ENCODE measurements around the gene SIKE1. TPM values are rescaled to one million over a fixed set of nuclear protein-coding genes. Genes with fewer than 3 reads are reported as not detected.
"Not testable (repeated sequence)": the region's sequence is repeated elsewhere in the genome, so short reads cannot be mapped to it uniquely, and the experiment has no call there.

Gene SIKE1
- total and polyA plus RNA-seq, 2 experiments from 2014 or later = 50.9 to 70.3 TPM

DNA sequence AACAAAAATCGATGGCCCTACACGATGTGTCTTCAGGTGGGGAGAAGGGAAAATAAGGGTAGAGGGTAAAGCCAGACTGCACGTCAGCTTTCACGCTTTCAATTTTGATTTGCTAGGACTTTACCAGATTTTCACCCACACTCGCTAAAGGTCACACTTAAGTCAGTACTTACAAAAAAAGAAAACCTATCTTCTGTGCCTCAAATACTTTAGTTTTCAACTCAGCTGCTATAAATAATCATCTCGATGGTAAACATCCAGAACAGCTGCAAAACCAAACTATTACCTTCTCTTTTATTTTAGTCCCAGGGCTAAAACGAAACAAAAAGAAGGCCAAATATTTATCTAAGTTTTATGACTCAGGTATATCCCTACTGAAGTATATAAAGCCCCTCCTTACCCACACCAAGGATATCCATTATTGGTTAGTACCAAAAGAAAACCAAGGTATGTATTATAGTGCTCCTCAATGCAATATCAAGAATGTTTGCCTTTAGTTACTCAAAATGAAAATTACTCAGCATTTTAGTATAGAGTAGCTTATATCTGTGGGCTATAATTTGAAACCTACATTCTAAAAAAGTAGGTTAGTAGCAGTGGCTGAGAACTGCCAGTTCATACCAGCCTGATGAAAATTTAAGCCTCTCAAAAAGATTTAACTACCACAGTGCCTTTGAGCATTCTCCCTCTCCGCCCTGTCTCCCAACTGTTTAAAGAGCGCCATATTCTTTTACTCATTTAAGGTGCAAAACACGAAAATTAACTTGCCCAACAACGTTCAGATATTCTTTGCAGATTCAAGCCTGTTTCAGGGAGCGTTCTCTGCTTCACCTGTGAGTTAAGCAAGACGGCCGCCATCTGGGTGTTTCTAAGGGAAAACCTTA, 24.2 kb downstream of the SIKE1 start:
- Histone ChIP-seq H3K27me3 (replicated peaks; ENCODE audit: insufficient read depth) (no peaks in the 10 kb centered on the region), H3K4me3 (peak overlapping the region; percentile 100), H3K9me3 (ENCODE audit: low read depth) (no peaks in the 10 kb centered on the region), H3K9me2 (ENCODE audit: insufficient read depth) (no peaks in the 10 kb centered on the region), H2AFZ (no peak overlapping the region), H3K9ac (peak overlapping the region; percentile 100), H3K36me3 (ENCODE audit: low read depth) (peaks cover 3% of the 10 kb centered on the region; the same call in 1 of the 2 replicates), H4K20me1 (ENCODE audit: insufficient read depth) (peaks cover 53% of the 10 kb centered on the region), H3K27ac (peak overlapping the region; percentile 100), H3K4me2 (ENCODE audit: unreplicated experiment) (peak overlapping the region; percentile 93), H3K4me1 (ENCODE audit: insufficient read depth) (peaks cover 37% of the 10 kb centered on the region), H3F3A (ENCODE audit: insufficient read depth) (peaks cover 25% of the 10 kb centered on the region; the same call in 1 of the 2 replicates), H3K79me2 (ENCODE audit: insufficient read depth) (peaks cover 65% of the 10 kb centered on the region)
- peak; percentile 32 for DNase-seq
- no peak for TF ChIP-seq EZH2 (IDR thresholded peaks at IDR 0.05; ENCODE audit: insufficient read depth, poor library complexity, severe bottlenecking)
- TF ChIP-seq EZH2phosphoT487 (IDR thresholded peaks at IDR 0.05; ENCODE audit: insufficient read depth, low read depth) = no peak
- WGBS, 2 experiments (ENCODE audit: low coverage in 1 of 2, low lambda C conversion rate in 2 of 2, missing lambda C conversion rate in 2 of 2) = 26% methylated on average over 14 of the region's 14 CpGs
- in situ Hi-C loops (cut with MboI) = no loop called here

DNA sequence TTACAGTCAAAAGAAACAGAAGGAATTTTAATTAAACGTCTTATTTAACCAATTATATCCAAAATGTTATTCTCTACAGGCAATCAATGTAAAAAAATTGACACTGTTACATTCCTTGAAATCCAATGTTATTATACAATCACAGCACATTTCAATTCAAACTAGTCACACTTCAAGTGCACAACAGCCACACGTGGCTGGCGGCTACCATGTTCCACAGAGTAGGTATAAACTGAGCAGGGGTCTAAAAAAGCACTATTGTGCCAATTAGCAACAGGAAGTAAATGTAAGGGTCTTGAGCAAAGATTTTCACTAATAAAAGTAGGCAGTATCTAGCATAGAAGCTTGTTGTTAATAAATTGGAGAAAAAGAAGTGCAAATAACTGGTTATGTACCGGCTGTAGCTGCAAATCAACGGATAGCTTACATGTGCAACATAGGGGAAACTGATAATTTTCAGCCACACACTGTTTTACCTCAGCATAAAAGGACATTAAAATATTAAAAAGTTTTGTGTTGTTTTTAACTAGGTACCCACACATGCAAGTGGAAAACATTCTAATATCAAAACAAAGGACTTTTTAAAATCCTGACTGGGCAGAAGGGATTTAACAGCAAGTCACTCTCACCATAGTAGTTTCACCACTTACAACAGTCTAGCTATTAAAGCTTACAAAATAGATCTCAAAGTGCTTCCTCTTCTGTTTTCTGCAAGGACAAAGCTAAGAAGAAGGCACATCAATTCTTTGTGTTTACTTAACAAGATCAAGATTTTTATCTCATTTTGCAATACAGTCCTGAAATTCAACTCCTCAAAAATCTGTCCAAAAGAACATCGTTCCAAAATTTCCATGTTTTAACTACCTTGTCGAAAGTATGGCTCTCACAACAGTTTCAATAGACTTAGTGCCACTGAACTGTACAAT, 25.2 kb downstream of the SIKE1 start:
- Histone ChIP-seq H3K36me3 (ENCODE audit: low read depth) (peaks cover 3% of the 10 kb centered on the region; the same call in 1 of the 2 replicates), H3K9ac (peak overlapping the region; percentile 100), H3K79me2 (ENCODE audit: insufficient read depth) (peaks cover 75% of the 10 kb centered on the region), H3K4me1 (ENCODE audit: insufficient read depth) (peaks cover 38% of the 10 kb centered on the region), H3K27ac (peak overlapping the region; percentile 100), H4K20me1 (ENCODE audit: insufficient read depth) (peaks cover 63% of the 10 kb centered on the region), H3F3A (ENCODE audit: insufficient read depth) (peaks cover 27% of the 10 kb centered on the region; the same call in 1 of the 2 replicates), H2AFZ (no peak overlapping the region), H3K9me2 (ENCODE audit: insufficient read depth) (no peaks in the 10 kb centered on the region), H3K4me3 (peak overlapping the region; percentile 100), H3K27me3 (replicated peaks; ENCODE audit: insufficient read depth) (no peaks in the 10 kb centered on the region), H3K4me2 (ENCODE audit: unreplicated experiment) (peak overlapping the region; percentile 93), H3K9me3 (ENCODE audit: low read depth) (no peaks in the 10 kb centered on the region)
- DNase-seq = peak; percentile 47
- in situ Hi-C loops (cut with MboI) = no loop called here
- TF ChIP-seq EZH2 (IDR thresholded peaks at IDR 0.05; ENCODE audit: insufficient read depth, poor library complexity, severe bottlenecking) (no peak), EZH2phosphoT487 (IDR thresholded peaks at IDR 0.05; ENCODE audit: insufficient read depth, low read depth) (no peak)
- 56 to 57% methylated on average over 7 of the region's 7 CpGs for WGBS, 2 experiments (ENCODE audit: low coverage in 1 of 2, low lambda C conversion rate in 2 of 2, missing lambda C conversion rate in 2 of 2)

DNA sequence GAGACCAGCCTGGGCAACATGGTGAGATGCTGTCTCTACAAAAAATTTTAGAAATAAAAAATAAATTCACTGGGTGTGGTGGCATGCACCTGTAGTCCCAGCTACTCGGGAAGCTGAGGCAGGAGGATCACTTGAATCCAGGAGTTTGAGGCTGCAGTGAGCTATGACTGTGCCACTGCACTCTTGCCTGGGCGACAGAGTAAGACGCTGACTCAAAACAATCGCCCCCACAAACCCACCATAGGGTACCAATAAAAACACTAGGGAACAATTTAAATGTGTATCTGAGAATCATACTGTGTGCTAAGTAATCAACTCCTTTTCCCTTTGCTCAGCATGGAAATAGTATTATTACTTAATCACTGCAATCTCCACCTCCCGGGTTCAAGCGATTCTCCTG, 26.8 kb downstream of the SIKE1 start:
- H3K27me3 ChIP-seq (replicated peaks; ENCODE audit: insufficient read depth); H3K27ac ChIP-seq; H3K9me3 ChIP-seq (ENCODE audit: low read depth); DNase-seq; H3K4me2 ChIP-seq (ENCODE audit: unreplicated experiment); H2AFZ ChIP-seq; H3K9me2 ChIP-seq (ENCODE audit: insufficient read depth); H3K4me3 ChIP-seq; in situ Hi-C loops (cut with MboI); H3K9ac ChIP-seq: not testable (repeated sequence)
- Histone ChIP-seq H3K79me2 (ENCODE audit: insufficient read depth) (peaks cover 91% of the 10 kb centered on the region), H3F3A (ENCODE audit: insufficient read depth) (peaks cover 22% of the 10 kb centered on the region; the same call in 1 of the 2 replicates), H4K20me1 (ENCODE audit: insufficient read depth) (peaks cover 74% of the 10 kb centered on the region), H3K36me3 (ENCODE audit: low read depth) (peaks cover 16% of the 10 kb centered on the region), H3K4me1 (ENCODE audit: insufficient read depth) (peaks cover 40% of the 10 kb centered on the region)
- WGBS, 2 experiments (ENCODE audit: low coverage in 1 of 2, low lambda C conversion rate in 2 of 2, missing lambda C conversion rate in 2 of 2) = 82 to 88% methylated on average over 6 of the region's 6 CpGs

DNA sequence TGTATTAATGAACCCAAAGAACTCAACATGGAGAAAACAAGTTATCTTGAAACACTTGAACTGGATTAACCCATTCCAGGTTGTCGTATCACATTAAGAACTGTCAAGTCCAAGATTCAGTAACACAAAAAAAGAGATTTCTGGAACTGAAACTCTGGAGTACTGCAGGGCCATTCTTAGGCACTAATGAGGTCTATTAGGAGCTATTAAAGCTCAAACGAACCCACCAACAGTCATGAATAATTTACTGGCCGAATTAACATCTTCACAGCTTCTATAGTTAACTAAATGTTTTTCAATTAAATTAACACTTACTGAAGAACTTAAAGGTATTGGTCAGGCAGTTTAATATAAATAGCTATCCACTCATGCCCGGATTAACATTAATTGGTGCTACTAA, 27.3 kb downstream of the SIKE1 start:
- H3K79me2 ChIP-seq (ENCODE audit: insufficient read depth) = peaks cover 96% of the 10 kb centered on the region
- peaks cover 17% of the 10 kb centered on the region; the same call in 1 of the 2 replicates for H3F3A ChIP-seq (ENCODE audit: insufficient read depth)
- H3K4me1 ChIP-seq (ENCODE audit: insufficient read depth) = peaks cover 35% of the 10 kb centered on the region
- H3K36me3 ChIP-seq (ENCODE audit: low read depth) = peaks cover 22% of the 10 kb centered on the region
- H2AFZ ChIP-seq = no peak overlapping the region
- in situ Hi-C loops (cut with MboI) = no loop called here
- H3K9me2 ChIP-seq (ENCODE audit: insufficient read depth) = no peaks in the 10 kb centered on the region
- H3K4me3 ChIP-seq = no peak overlapping the region
- H3K27me3 ChIP-seq (replicated peaks; ENCODE audit: insufficient read depth) = no peaks in the 10 kb centered on the region
- no peak overlapping the region for H3K4me2 ChIP-seq (ENCODE audit: unreplicated experiment)
- no peak overlapping the region for H3K27ac ChIP-seq
- H4K20me1 ChIP-seq (ENCODE audit: insufficient read depth) = peaks cover 74% of the 10 kb centered on the region
- H3K9ac ChIP-seq = no peak overlapping the region
- no peak for DNase-seq
- no peak for TF ChIP-seq EZH2 (IDR thresholded peaks at IDR 0.05; ENCODE audit: insufficient read depth, poor library complexity, severe bottlenecking)
- TF ChIP-seq EZH2phosphoT487 (IDR thresholded peaks at IDR 0.05; ENCODE audit: insufficient read depth, low read depth) = no peak
- WGBS, 2 experiments (ENCODE audit: low coverage in 1 of 2, low lambda C conversion rate in 2 of 2, missing lambda C conversion rate in 2 of 2) = 74 to 75% methylated on average over 4 of the region's 4 CpGs
- no peaks in the 10 kb centered on the region for H3K9me3 ChIP-seq (ENCODE audit: low read depth)
